Ascending aorta (tissue), 2 donors: ENCODE results near the gene TLE1. TPM values are rescaled to one million over a fixed set of nuclear protein-coding genes. Genes with fewer than 3 reads are reported as not detected.
"Not testable (repeated sequence)": the region's sequence is repeated elsewhere in the genome, so short reads cannot be mapped to it uniquely, and the experiment has no call there.

ENCODE experiments used
- DNase-seq, 2 donors: peaks; one replicate each; pipeline ENCODE4 v3.0.0-alpha.2; 2019; ENCODE audit warnings: low spot score in 2 of 2
- H3K27ac ChIP-seq, 2 donors: fragments of 200-600 bp; sonication (generic); one replicate each; pipeline ENCODE4 v1.5.1; 2016 to 2017; ENCODE audit warnings: mild to moderate bottlenecking in 1 of 2
- H3K27me3 ChIP-seq: fragments of 200-600 bp; sonication (generic); one replicate; pipeline ENCODE4 v1.5.1; 2017
- H3K36me3 ChIP-seq, 2 donors: fragments of 200-600 bp; sonication (generic); one replicate each; pipeline ENCODE4 v1.5.1; 2016
- H3K4me1 ChIP-seq, 2 donors: fragments of 200-600 bp; sonication (generic); one replicate each; pipeline ENCODE4 v1.5.1; 2016 to 2017; ENCODE audit warnings: mild to moderate bottlenecking in 1 of 2
- H3K4me3 ChIP-seq, 2 donors: fragments of 200-600 bp; sonication (generic); one replicate each; pipeline ENCODE4 v1.5.1; 2016 to 2017; ENCODE audit warnings: mild to moderate bottlenecking in 1 of 2
- H3K9me3 ChIP-seq, 2 donors: fragments of 200-600 bp; sonication (generic); one replicate each; pipeline ENCODE4 v1.5.1; 2016
- intact Hi-C: fragments of 100-400 bp; cut with DNase I; formaldehyde crosslinking; loops from one replicate; pipeline ENCODE4 v1.15.1; 2023
- total RNA-seq: library from RNA; depleted of rRNA; stranded (reverse); fragments of >200 nt; gene quantifications from one replicate; pipeline ENCODE4 v1.1.0, GENCODE V29; 2016
- TF ChIP-seq, protein P1 (sequence below), 3 experiments: fragments of 200-600 bp in 2 of 3; fragments of 450-650 bp in 1 of 3; sonication (generic) in 2 of 3; IDR thresholded peaks; one replicate each; pipeline ENCODE4 v1.5.1; 2016 to 2019; ENCODE audit warnings: antibody characterized with exemption in 3 of 3, mild to moderate bottlenecking in 1 of 3, moderate library complexity in 1 of 3

Gene TLE1
- total RNA-seq: 58.5 TPM

DNA sequence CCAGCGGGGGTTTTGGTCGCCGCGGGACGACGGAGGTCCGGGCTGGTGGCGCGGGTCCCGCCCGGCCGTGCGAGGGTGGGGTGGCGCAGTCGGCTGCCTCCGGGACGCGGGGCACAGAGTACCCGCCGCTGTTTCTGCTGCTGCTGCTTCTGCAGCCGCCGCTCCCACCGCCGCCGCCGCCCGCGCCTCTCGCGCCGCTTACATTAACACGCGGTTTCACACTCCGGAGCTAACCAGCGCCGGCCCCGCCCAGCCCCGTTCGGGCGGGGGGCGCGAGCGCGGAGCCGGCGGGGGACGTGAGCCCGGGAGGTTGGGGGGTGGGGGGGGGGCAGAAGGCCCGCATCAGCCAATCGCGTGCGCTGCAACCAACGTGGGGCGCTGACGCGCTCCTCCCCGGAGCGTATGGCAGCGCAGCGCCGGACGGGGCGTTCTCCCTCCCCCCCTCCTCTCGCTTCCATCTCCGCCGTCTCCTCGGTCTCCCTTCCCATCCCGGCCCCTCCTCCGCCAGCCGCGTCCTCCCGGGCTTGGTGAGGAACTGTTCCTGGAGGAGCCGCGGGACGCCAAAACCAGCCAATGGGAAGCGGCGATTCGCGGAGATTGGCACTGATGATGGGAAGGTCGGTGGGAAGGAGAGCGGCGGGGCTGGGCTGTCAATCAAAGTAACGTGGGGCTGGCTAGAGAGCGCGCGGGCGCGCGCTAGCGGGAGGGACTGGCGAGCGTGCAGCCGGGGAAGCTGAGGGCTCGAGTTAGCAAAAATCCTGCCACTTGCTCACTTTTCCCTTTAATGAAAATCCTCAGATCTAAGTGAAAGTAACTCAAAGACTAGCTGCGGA lies at the start of gene TLE1:
Gene TLE1, minus strand, starts transcription at position 205 of the 833 bp plus-strand sequence. CDS start 1,307 bp downstream, outside the sequence.
- H3K27ac ChIP-seq: peak within 1 kb of the TSS; percentile 96 to 97
- peak; percentile 99 to 100 for DNase-seq
- H3K9me3 ChIP-seq: no peaks in the 10 kb centered on the region
- TF ChIP-seq, protein P1, sequence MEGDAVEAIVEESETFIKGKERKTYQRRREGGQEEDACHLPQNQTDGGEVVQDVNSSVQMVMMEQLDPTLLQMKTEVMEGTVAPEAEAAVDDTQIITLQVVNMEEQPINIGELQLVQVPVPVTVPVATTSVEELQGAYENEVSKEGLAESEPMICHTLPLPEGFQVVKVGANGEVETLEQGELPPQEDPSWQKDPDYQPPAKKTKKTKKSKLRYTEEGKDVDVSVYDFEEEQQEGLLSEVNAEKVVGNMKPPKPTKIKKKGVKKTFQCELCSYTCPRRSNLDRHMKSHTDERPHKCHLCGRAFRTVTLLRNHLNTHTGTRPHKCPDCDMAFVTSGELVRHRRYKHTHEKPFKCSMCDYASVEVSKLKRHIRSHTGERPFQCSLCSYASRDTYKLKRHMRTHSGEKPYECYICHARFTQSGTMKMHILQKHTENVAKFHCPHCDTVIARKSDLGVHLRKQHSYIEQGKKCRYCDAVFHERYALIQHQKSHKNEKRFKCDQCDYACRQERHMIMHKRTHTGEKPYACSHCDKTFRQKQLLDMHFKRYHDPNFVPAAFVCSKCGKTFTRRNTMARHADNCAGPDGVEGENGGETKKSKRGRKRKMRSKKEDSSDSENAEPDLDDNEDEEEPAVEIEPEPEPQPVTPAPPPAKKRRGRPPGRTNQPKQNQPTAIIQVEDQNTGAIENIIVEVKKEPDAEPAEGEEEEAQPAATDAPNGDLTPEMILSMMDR (IDR thresholded peaks at IDR 0.05): no peak
- intact Hi-C loops: loop anchor here (1.0 to 10.0 kb wide), 11 partner anchors 49 to 805 kb away; no protein-coding TSS in a partner anchor
- no peaks in the 10 kb centered on the region for H3K27me3 ChIP-seq
- H3K36me3 ChIP-seq: peaks cover 0 to 3% of the 10 kb centered on the region in 2 donors
- peak within 1 kb of the TSS; percentile 80 to 83 for H3K4me3 ChIP-seq
- H3K4me1 ChIP-seq: peaks cover 0 to 12% of the 10 kb centered on the region in 2 donors

DNA sequence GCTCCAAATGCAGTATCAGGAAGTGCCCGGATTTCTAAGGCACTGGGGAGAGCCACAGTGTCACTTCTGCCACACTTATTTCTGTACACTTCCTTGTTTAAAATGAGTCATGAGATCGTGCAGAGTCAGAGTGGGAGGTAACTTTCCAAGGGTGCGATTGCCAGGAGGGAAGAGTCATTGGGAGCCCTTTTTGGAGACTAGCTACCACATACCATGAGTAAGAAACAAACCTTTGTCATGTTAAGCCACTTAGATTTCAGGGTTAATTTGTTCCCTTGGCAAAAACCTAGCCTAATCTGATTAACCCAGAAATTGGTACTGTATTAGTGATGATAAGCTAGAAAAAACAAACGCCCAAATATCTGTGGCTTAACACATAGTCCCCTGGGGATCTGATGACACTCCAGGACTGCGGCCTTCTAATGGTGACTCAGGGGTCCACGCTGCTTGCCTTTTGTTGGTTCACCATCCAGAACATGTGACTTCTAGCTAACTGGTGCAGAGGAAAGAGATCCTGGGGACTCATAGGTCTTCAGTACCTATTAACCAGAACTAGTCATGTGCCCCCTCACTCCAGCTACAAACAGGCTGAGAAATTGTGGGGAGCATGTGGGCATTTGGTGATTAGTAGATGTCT lies 48.6 kb upstream of the TLE1 start:
- peak; percentile 41 to 88 for DNase-seq
- TF ChIP-seq, protein P1 (IDR thresholded peaks at IDR 0.05): no peak
- Histone ChIP-seq H3K36me3 (no peaks in the 10 kb centered on the region), H3K27ac (peak overlapping the region in 1 of 2 donors; percentile 49), H3K27me3 (no peaks in the 10 kb centered on the region), H3K4me1 (peaks cover 0 to 6% of the 10 kb centered on the region in 2 donors), H3K4me3 (no peak overlapping the region), H3K9me3 (no peaks in the 10 kb centered on the region)
- intact Hi-C loops: loop anchor here (2.0 to 5.0 kb wide), 2 partner anchors 47 to 104 kb away; no protein-coding TSS in a partner anchor

DNA sequence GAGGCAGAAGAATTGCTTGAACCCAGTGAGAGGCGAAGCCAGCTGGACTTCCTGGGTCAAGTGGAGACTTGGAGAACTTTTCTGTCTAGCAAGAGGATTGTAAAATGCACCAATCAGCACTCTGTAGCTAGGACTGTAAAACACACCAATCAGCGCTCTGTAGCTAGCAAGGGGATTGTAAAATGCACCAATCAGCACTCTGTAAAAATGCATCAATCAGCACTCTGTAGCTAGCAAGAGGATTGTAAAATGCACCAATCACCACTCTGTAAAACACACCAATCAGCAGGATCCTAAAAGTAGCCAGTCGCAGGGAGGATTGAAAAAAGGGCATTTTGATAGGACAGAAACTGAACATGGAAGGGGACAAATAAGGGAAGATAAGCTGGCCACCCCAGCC lies 41.2 kb upstream of the TLE1 start:
- H3K4me1 ChIP-seq, H3K27me3 ChIP-seq, intact Hi-C loops, H3K27ac ChIP-seq, H3K36me3 ChIP-seq, DNase-seq, H3K4me3 ChIP-seq, H3K9me3 ChIP-seq: not testable (repeated sequence)

DNA sequence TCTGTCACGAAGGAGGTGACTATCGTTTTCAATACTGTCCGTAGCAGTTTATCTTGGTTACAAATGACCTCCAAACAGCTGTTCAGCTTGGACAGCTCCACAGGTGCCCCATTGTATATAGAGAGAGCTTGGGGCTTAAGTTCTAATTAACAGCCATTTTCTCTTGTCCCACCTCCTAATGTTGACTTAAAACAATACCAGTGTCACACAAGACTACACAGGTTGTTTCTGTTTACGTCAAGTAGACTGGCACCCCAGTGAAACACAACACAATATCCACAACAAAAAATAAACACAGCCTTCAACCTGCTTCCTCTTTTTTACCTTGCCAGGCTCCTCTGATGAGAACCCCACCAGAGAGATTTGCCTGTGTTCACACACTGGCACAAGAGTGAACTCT lies 39.8 kb upstream of the TLE1 start:
- intact Hi-C loops: no loop called here
- no peaks in the 10 kb centered on the region for H3K9me3 ChIP-seq
- H3K27me3 ChIP-seq: no peaks in the 10 kb centered on the region
- TF ChIP-seq, protein P1 (IDR thresholded peaks at IDR 0.05): no peak
- no peak overlapping the region for H3K4me3 ChIP-seq
- no peak for DNase-seq
- H3K4me1 ChIP-seq: no peaks in the 10 kb centered on the region
- H3K27ac ChIP-seq: no peak overlapping the region
- no peaks in the 10 kb centered on the region for H3K36me3 ChIP-seq

DNA sequence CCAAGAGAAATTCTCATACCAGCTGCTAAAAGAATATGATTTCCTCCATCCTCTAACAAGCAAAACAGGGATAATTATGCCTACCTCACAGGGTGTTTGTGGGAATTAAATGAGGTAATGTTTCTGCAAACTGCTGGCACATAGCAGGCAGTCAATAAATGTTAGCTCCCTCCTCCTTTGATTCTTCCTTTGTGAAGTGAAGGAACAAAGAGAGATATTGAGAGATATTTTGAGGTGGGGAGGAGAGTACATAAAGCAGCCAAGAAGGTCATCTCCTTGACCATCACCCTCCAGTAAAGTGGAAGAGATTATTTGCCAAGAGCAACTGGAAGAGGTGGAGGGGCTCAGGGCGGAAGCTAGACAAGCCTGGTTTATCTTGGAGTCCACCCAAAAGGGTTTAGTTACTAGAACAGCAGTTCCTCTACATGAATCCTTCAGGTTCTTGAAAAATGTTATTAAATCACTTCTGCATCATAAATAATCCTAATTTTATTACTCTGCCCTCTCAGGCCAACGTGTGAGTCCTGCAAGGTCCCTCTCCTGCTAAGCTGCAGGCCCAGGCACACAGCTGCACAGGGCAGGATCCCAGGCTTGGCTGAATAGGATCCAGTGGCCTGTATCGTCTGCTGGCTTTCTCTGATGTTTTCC lies 35.0 kb upstream of the TLE1 start:
- Histone ChIP-seq H3K36me3 (no peaks in the 10 kb centered on the region), H3K9me3 (no peaks in the 10 kb centered on the region), H3K4me3 (no peak overlapping the region), H3K27me3 (no peaks in the 10 kb centered on the region), H3K4me1 (no peaks in the 10 kb centered on the region), H3K27ac (peak overlapping the region in 1 of 2 donors; percentile 26)
- TF ChIP-seq, protein P1 (IDR thresholded peaks at IDR 0.05): no peak
- no peak for DNase-seq
- intact Hi-C loops: no loop called here
